NCI-H1048 (cell line): ENCODE results near the gene IQCK.
A peak's percentile ranks its signal among the peaks of the same experiment; 100 is the strongest.
"Not testable (repeated sequence)": the region's sequence is repeated elsewhere in the genome, so short reads cannot be mapped to it uniquely, and the experiment has no call there.

Experiments used
- DNase-seq: peaks from one replicate; lab custom pipeline; 2025; lab: John Stamatoyannopoulos, UW

The IQCK gene

GRCh38 chr16:19717741-19718623, at the start of gene IQCK, which contains the start of gene KNOP1:
TSS of gene IQCK (plus strand) at chr16:19718271. CDS start at chr16:19718307, 36 bp downstream.
TSS of gene KNOP1 (minus strand) at chr16:19718227. CDS start at chr16:19715035, 3,192 bp downstream.
- DNase-seq: peak; percentile 24

- DNase-seq: no peak
Measured at GRCh38 chr16:19672378-19672777, 45.7 kb upstream of the IQCK start.

- DNase-seq: no peak
Measured at GRCh38 chr16:19674485-19674884, 43.6 kb upstream of the IQCK start.

GRCh38 chr16:19677402-19677801, 40.7 kb upstream of the IQCK start:
- DNase-seq: no peak

GRCh38 chr16:19678804-19679203, 39.3 kb upstream of the IQCK start:
- DNase-seq: no peak

- not testable (repeated sequence) for DNase-seq
Measured at GRCh38 chr16:19679281-19679680, 38.8 kb upstream of the IQCK start.

- DNase-seq: no peak
Measured at GRCh38 chr16:19680881-19681340, 37.2 kb upstream of the IQCK start.

GRCh38 chr16:19681637-19682036, 36.4 kb upstream of the IQCK start:
- no peak for DNase-seq

- no peak for DNase-seq
Measured at GRCh38 chr16:19683453-19684236, 34.4 kb upstream of the IQCK start.

GRCh38 chr16:19685176-19685575, 32.9 kb upstream of the IQCK start:
- no peak for DNase-seq

GRCh38 chr16:19687279-19687678, 30.8 kb upstream of the IQCK start:
- DNase-seq: no peak

- DNase-seq: no peak
Measured at GRCh38 chr16:19688396-19689024, 29.6 kb upstream of the IQCK start.

GRCh38 chr16:19689342-19689741, 28.7 kb upstream of the IQCK start:
- no peak for DNase-seq

- DNase-seq: no peak
Measured at GRCh38 chr16:19690196-19690595, 27.9 kb upstream of the IQCK start.

GRCh38 chr16:19691161-19691711, 26.8 kb upstream of the IQCK start:
- DNase-seq: no peak

GRCh38 chr16:19694989-19695388, 23.1 kb upstream of the IQCK start:
- no peak for DNase-seq

- peak; percentile 59 for DNase-seq
Measured at GRCh38 chr16:19696328-19696727, 21.7 kb upstream of the IQCK start.

- DNase-seq: no peak
Measured at GRCh38 chr16:19696961-19697360, 21.1 kb upstream of the IQCK start.

- DNase-seq: no peak
Measured at GRCh38 chr16:19697756-19698318, 20.2 kb upstream of the IQCK start.

- no peak for DNase-seq
Measured at GRCh38 chr16:19698480-19699465, 19.3 kb upstream of the IQCK start.
